Measurements from ENCODE around the gene PRPF18. TPM values are rescaled to one million over a fixed set of nuclear protein-coding genes. Genes with fewer than 3 reads are reported as not detected.

The PRPF18 gene
- total RNA-seq, 1 donor from 2014 or later, result 23.7 TPM

DNA sequence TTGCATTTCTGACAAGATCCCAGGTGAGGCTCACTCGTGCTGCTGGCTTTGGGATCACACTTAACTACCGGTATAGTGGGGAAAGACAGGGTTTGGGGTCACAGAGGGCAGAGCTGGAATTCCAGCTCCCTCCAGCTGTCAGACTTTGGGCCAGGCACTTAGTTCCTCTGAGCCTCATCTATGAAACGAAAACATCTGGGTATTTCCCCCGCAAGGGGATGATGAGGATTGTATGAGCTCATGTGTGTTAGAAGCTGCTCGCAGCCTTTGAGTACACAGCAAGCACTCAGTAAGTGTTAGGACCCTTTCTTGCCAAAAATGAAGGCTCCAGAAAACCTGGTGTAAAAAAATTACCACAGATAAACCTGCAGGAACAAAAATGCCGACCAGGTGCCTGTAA, 66.1 kb downstream of the PRPF18 start:
- Histone ChIP-seq H3K36me3 (peaks cover 83% of the 10 kb centered on the region), H3K27ac (no peak overlapping the region), H3K4me3 (no peak overlapping the region), H3K27me3 (no peaks in the 10 kb centered on the region), H3K9me3 (no peaks in the 10 kb centered on the region), H3K4me1 (no peaks in the 10 kb centered on the region)
- no peak for ATAC-seq
- DNase-seq, result no peak
- intact Hi-C loops (cut with DNase I), result no loop called here
- TF ChIP-seq, protein P1, sequence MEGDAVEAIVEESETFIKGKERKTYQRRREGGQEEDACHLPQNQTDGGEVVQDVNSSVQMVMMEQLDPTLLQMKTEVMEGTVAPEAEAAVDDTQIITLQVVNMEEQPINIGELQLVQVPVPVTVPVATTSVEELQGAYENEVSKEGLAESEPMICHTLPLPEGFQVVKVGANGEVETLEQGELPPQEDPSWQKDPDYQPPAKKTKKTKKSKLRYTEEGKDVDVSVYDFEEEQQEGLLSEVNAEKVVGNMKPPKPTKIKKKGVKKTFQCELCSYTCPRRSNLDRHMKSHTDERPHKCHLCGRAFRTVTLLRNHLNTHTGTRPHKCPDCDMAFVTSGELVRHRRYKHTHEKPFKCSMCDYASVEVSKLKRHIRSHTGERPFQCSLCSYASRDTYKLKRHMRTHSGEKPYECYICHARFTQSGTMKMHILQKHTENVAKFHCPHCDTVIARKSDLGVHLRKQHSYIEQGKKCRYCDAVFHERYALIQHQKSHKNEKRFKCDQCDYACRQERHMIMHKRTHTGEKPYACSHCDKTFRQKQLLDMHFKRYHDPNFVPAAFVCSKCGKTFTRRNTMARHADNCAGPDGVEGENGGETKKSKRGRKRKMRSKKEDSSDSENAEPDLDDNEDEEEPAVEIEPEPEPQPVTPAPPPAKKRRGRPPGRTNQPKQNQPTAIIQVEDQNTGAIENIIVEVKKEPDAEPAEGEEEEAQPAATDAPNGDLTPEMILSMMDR (IDR thresholded peaks at IDR 0.05), result no peak

DNA sequence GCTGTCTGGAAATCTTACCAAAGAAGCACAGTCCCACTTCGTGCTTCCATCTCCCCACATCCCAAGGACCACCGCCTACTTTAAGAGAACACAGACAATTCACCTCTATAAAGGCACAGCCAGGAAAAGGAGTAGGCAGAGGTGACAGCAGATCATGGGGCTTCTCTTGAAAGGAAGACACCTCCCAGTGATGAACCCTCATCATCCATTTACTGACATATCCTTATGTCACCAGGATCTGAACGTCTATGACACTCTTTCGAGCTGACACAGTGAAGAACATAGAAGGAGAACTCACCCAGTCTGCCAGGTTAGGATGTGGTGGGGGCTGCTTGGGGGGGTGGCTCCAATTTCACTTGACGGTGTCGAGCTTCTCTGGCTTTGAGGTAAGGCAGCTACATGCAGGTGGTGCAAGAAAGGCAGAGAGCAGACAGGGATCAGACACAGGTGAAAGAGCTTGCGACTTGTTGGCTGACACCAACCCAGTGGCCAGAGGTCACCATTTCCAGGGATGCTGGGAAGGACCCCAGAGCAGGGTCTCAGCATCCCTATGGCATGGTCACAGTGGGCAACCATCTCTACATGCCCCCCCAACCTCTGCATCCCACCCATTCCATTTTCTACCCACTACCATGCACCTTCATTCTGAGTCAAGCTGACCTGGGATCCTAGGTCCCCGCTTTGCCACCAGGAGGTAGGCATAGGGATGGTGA, 67.5 kb downstream of the PRPF18 start:
- Histone ChIP-seq H3K9me3 (no peaks in the 10 kb centered on the region), H3K27me3 (no peaks in the 10 kb centered on the region), H3K36me3 (peaks cover 73% of the 10 kb centered on the region), H3K27ac (no peak overlapping the region), H3K4me3 (no peak overlapping the region), H3K4me1 (peaks cover 7% of the 10 kb centered on the region)
- ATAC-seq, result no peak
- TF ChIP-seq, protein P1 (IDR thresholded peaks at IDR 0.05), result no peak
- DNase-seq, result no peak
- intact Hi-C loops (cut with DNase I), result no loop called here

DNA sequence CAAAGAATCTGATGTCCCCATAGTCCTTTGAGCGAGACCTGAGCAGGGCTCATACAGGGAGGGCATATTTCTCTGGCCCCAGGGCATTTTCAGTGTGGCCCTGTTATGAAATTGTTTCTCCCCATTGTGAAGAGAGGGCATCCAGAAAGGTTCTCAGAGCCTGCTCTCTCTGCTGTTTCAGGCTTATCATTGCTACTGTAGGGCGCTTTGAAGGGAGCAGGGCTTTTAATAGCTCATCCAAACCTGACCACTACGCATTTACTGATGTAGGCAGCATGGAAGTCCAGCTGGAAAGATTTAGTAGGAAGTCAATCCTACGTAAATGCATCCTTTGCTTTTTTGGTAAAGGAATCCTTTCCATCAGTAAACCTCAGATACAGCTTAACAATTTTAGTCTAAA, 68.1 kb downstream of the PRPF18 start:
- intact Hi-C loops (cut with DNase I), result no loop called here
- ATAC-seq, result no peak
- H3K27ac ChIP-seq, result no peak overlapping the region

DNA sequence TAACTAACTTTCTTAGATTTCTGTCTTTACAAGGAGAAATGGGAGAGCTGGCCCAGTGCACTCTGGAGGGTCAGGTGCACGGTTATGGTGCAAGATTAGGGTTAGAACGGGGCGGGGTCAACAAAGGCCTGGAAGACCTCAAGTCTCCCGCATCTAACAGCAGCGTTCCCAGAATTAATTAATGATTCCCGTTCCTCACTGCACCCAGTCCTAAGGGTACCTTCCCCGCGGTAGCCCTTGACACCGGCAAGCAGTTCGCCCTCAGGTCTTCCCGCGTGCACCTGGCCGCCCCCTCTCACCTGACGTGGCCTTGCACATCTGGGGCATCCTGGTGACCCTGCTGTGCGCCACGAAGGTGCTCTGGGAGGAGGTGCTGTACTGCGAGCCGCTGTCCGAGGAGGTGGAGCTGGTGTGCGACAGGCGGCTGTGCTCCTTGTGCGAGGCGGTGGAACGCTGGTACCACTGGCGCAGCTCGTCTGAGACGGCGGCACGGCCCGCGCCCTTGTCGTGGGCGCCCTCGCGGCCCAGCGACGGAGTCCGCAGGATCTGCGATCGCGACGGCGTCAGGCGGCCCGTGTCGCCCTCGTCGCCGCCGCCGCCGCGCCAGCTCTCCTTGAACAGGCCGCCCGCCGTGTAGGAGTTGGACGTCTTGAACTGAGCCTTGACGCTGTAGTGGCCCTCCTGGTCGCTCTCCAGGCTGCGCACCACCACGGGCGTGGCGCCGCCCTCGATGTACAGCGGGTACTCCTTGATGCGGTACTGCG, 69.8 kb downstream of the PRPF18 start:
- H3K27ac ChIP-seq, result no peak overlapping the region
- TF ChIP-seq, protein P1 (IDR thresholded peaks at IDR 0.05), result no peak
- intact Hi-C loops (cut with DNase I), result no loop called here
- H3K4me1 ChIP-seq, result peaks cover 19% of the 10 kb centered on the region
- H3K9me3 ChIP-seq, result no peaks in the 10 kb centered on the region
- H3K27me3 ChIP-seq, result no peaks in the 10 kb centered on the region
- H3K4me3 ChIP-seq, result no peak overlapping the region
- peaks cover 50% of the 10 kb centered on the region for H3K36me3 ChIP-seq
- no peak for ATAC-seq
- DNase-seq, result no peak

More for the DNA sequence above, 68.1 kb downstream of the PRPF18 start:
- Histone ChIP-seq H3K4me3 (no peak overlapping the region), H3K27me3 (no peaks in the 10 kb centered on the region), H3K9me3 (no peaks in the 10 kb centered on the region), H3K36me3 (peaks cover 67% of the 10 kb centered on the region), H3K4me1 (peaks cover 13% of the 10 kb centered on the region)
- TF ChIP-seq, protein P1 (IDR thresholded peaks at IDR 0.05), result no peak
- no peak for DNase-seq

DNA sequence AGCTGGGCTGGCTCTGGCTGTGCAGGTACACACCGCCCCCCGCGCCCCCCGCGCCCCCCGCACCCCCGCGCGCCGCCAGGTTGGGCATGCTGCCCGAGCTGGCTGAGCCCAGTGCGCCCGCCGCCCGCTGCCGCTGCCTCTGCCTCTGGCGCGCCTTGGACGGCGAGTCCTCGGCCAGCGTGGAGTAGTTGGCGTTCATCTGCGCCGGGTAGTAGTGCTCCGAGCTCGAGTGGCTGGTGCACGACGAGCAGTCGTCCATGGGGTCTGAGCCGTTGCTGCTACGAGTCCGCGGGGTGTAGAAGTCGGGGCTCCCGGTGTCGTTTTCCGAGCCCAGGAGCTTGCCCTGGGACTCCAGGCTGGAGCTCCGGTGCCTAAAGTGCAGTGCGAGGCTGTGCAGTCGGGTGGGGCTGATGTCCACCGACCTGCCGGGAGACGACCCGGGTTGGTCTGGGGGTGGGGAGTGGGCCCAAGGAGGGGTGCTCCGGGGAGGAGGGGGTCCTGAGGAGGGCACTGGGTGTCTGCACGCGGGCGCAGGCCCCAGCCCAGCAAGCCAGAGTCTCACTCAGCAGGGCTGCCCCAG, 70.4 kb downstream of the PRPF18 start:
- DNase-seq (no peak), ATAC-seq (no peak)
- Histone ChIP-seq H3K27ac (no peak overlapping the region), H3K4me1 (peaks cover 19% of the 10 kb centered on the region), H3K4me3 (no peak overlapping the region), H3K27me3 (no peaks in the 10 kb centered on the region), H3K36me3 (peaks cover 48% of the 10 kb centered on the region), H3K9me3 (no peaks in the 10 kb centered on the region)
- TF ChIP-seq, protein P1 (IDR thresholded peaks at IDR 0.05), result no peak
- intact Hi-C loops (cut with DNase I), result no loop called here

Data from upper lobe of right lung (tissue), 1 donor.